Brain pericyte (primary cell): ENCODE results near the gene IKZF2.

Experiments used
- DNase-seq: peaks from one replicate; pipeline ENCODE4 v3.0.0-alpha.2; 2012; ENCODE audit warnings: low read depth, low spot score

IKZF2 gene

GRCh38 chr2:213002383-213002782 lies 149.0 kb downstream of the IKZF2 start:
- no peak for DNase-seq

- DNase-seq: no peak
Observed at GRCh38 chr2:213001297-213001910, 150.0 kb downstream of the IKZF2 start.

GRCh38 chr2:212998626-212999359 lies 152.6 kb downstream of the IKZF2 start:
- no peak for DNase-seq

- no peak for DNase-seq
Observed at GRCh38 chr2:212997526-212998020, 153.8 kb downstream of the IKZF2 start.

- DNase-seq: no peak
Observed at GRCh38 chr2:212995920-212996319, 155.5 kb downstream of the IKZF2 start.

GRCh38 chr2:212994976-212995375 lies 156.4 kb downstream of the IKZF2 start:
- no peak for DNase-seq

- no peak for DNase-seq
Observed at GRCh38 chr2:212991120-212991519, 160.3 kb downstream of the IKZF2 start.

GRCh38 chr2:212990697-212991096 lies 160.7 kb downstream of the IKZF2 start:
- DNase-seq: no peak

GRCh38 chr2:212987492-212987891 lies 163.9 kb downstream of the IKZF2 start:
- no peak for DNase-seq

GRCh38 chr2:212984129-212984528 lies 167.3 kb downstream of the IKZF2 start:
- no peak for DNase-seq

GRCh38 chr2:212979799-212980198 lies 171.6 kb downstream of the IKZF2 start:
- no peak for DNase-seq

GRCh38 chr2:212979046-212979612 lies 172.3 kb downstream of the IKZF2 start:
- no peak for DNase-seq

- DNase-seq: no peak
Observed at GRCh38 chr2:212977152-212977551, 174.3 kb downstream of the IKZF2 start.

GRCh38 chr2:212975333-212975732 lies 176.1 kb downstream of the IKZF2 start:
- no peak for DNase-seq

GRCh38 chr2:212974692-212975091 lies 176.7 kb downstream of the IKZF2 start:
- no peak for DNase-seq

- no peak for DNase-seq
Observed at GRCh38 chr2:212973347-212973746, 178.1 kb downstream of the IKZF2 start.

- DNase-seq: no peak
Observed at GRCh38 chr2:212970132-212970531, 181.3 kb downstream of the IKZF2 start.

GRCh38 chr2:212968284-212969081 lies 182.9 kb downstream of the IKZF2 start:
- no peak for DNase-seq

GRCh38 chr2:212966884-212967283 lies 184.5 kb downstream of the IKZF2 start:
- no peak for DNase-seq

GRCh38 chr2:212962691-212963090 lies 188.7 kb downstream of the IKZF2 start:
- DNase-seq: no peak

GRCh38 chr2:212961255-212961654 lies 190.2 kb downstream of the IKZF2 start:
- no peak for DNase-seq

GRCh38 chr2:212960336-212960735 lies 191.1 kb downstream of the IKZF2 start:
- DNase-seq: no peak
